ENCODE data around the gene TEKT1. TPM values are rescaled to one million over a fixed set of nuclear protein-coding genes. Genes with fewer than 3 reads are reported as not detected.

The TEKT1 gene
- polyA plus RNA-seq, 1 donor from 2014 or later: 0.06 TPM

DNA sequence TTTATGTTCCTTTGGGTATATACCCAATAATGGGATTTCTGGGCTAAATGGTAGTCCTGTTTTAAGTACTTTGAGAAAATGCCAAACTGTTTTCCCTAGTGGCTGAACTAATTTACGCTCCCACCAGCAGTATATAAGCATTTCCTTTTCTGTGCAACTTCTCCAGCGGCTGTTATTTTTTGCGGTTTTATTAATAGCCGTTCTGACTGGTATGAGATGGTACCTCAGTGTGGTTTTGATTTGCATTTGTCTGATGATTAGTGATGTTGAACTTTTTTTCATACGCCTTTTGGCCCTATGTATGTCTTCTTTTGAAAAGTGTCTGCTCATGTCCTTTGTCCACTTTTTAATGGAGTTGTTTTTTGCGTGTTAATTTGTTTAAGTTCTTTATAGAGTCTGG lies 25.8 kb upstream of the TEKT1 start:
- Histone ChIP-seq H3K4me3 (ENCODE audit: low read length) (no peak overlapping the region), H3F3A (ENCODE audit: insufficient read depth, low read length, poor library complexity, severe bottlenecking) (no peaks in the 10 kb centered on the region), H3K4me2 (ENCODE audit: low read length) (no peak overlapping the region), H3K27ac (ENCODE audit: low read length) (no peak overlapping the region), H3K27me3 (ENCODE audit: insufficient read depth, low read depth, low read length) (no peaks in the 10 kb centered on the region), H3K9me2 (ENCODE audit: insufficient read depth, low read length) (no peaks in the 10 kb centered on the region), H3K79me2 (replicated peaks; ENCODE audit: insufficient read depth, low read length) (no peaks in the 10 kb centered on the region), H3K9me3 (ENCODE audit: low read length) (no peaks in the 10 kb centered on the region), H2AFZ (ENCODE audit: low read depth, low read length) (no peak overlapping the region), H3K36me3 (ENCODE audit: insufficient read depth, low read length) (no peaks in the 10 kb centered on the region), H4K20me1 (ENCODE audit: insufficient read depth) (no peaks in the 10 kb centered on the region), H3K9ac (ENCODE audit: low read length) (no peak overlapping the region)
- TF ChIP-seq, protein P1, sequence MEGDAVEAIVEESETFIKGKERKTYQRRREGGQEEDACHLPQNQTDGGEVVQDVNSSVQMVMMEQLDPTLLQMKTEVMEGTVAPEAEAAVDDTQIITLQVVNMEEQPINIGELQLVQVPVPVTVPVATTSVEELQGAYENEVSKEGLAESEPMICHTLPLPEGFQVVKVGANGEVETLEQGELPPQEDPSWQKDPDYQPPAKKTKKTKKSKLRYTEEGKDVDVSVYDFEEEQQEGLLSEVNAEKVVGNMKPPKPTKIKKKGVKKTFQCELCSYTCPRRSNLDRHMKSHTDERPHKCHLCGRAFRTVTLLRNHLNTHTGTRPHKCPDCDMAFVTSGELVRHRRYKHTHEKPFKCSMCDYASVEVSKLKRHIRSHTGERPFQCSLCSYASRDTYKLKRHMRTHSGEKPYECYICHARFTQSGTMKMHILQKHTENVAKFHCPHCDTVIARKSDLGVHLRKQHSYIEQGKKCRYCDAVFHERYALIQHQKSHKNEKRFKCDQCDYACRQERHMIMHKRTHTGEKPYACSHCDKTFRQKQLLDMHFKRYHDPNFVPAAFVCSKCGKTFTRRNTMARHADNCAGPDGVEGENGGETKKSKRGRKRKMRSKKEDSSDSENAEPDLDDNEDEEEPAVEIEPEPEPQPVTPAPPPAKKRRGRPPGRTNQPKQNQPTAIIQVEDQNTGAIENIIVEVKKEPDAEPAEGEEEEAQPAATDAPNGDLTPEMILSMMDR (IDR thresholded peaks at IDR 0.05; ENCODE audit: poor library complexity, severe bottlenecking): no peak
- TF ChIP-seq MXI1 (conservative IDR thresholded peaks at IDR 0.05; ENCODE audit: poor library complexity, severe bottlenecking) (no peak), RAD21 (conservative IDR thresholded peaks at IDR 0.05) (no peak), EZH2 (IDR thresholded peaks at IDR 0.05; ENCODE audit: borderline replicate concordance, insufficient read depth, low read length, poor library complexity, severe bottlenecking) (no peak), EP300 (conservative IDR thresholded peaks at IDR 0.05; ENCODE audit: poor library complexity, severe bottlenecking) (no peak), POLR2AphosphoS5 (IDR thresholded peaks at IDR 0.05) (no peak), TAF1 (IDR thresholded peaks at IDR 0.05; ENCODE audit: low read depth) (no peak), SMC3 (conservative IDR thresholded peaks at IDR 0.05; ENCODE audit: poor library complexity) (no peak)
- TF ChIP-seq, protein P2, sequence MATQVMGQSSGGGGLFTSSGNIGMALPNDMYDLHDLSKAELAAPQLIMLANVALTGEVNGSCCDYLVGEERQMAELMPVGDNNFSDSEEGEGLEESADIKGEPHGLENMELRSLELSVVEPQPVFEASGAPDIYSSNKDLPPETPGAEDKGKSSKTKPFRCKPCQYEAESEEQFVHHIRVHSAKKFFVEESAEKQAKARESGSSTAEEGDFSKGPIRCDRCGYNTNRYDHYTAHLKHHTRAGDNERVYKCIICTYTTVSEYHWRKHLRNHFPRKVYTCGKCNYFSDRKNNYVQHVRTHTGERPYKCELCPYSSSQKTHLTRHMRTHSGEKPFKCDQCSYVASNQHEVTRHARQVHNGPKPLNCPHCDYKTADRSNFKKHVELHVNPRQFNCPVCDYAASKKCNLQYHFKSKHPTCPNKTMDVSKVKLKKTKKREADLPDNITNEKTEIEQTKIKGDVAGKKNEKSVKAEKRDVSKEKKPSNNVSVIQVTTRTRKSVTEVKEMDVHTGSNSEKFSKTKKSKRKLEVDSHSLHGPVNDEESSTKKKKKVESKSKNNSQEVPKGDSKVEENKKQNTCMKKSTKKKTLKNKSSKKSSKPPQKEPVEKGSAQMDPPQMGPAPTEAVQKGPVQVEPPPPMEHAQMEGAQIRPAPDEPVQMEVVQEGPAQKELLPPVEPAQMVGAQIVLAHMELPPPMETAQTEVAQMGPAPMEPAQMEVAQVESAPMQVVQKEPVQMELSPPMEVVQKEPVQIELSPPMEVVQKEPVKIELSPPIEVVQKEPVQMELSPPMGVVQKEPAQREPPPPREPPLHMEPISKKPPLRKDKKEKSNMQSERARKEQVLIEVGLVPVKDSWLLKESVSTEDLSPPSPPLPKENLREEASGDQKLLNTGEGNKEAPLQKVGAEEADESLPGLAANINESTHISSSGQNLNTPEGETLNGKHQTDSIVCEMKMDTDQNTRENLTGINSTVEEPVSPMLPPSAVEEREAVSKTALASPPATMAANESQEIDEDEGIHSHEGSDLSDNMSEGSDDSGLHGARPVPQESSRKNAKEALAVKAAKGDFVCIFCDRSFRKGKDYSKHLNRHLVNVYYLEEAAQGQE (IDR thresholded peaks at IDR 0.05; ENCODE audit: borderline replicate concordance): no peak

GRCh38 chr17:6856051-6856450 lies 24.5 kb upstream of the TEKT1 start:
- TF ChIP-seq EP300 (conservative IDR thresholded peaks at IDR 0.05; ENCODE audit: poor library complexity, severe bottlenecking): no peak
- TF ChIP-seq SMC3 (conservative IDR thresholded peaks at IDR 0.05; ENCODE audit: poor library complexity): no peak
- no peak for TF ChIP-seq TAF1 (IDR thresholded peaks at IDR 0.05; ENCODE audit: low read depth)
- TF ChIP-seq, protein P2 (IDR thresholded peaks at IDR 0.05; ENCODE audit: borderline replicate concordance): no peak
- TF ChIP-seq, protein P1 (IDR thresholded peaks at IDR 0.05; ENCODE audit: poor library complexity, severe bottlenecking): no peak
- no peak for TF ChIP-seq POLR2AphosphoS5 (IDR thresholded peaks at IDR 0.05)
- no peak for TF ChIP-seq RAD21 (conservative IDR thresholded peaks at IDR 0.05)
- no peak for TF ChIP-seq MXI1 (conservative IDR thresholded peaks at IDR 0.05; ENCODE audit: poor library complexity, severe bottlenecking)
- TF ChIP-seq EZH2 (IDR thresholded peaks at IDR 0.05; ENCODE audit: borderline replicate concordance, insufficient read depth, low read length, poor library complexity, severe bottlenecking): no peak
- H2AFZ ChIP-seq (ENCODE audit: low read depth, low read length): no peak overlapping the region

More at GRCh38 chr17:6856051-6856450, 24.5 kb upstream of the TEKT1 start:
- Histone ChIP-seq H3K36me3 (ENCODE audit: insufficient read depth, low read length) (no peaks in the 10 kb centered on the region), H3F3A (ENCODE audit: insufficient read depth, low read length, poor library complexity, severe bottlenecking) (no peaks in the 10 kb centered on the region), H3K79me2 (replicated peaks; ENCODE audit: insufficient read depth, low read length) (no peaks in the 10 kb centered on the region), H3K27ac (ENCODE audit: low read length) (no peak overlapping the region), H3K9me3 (ENCODE audit: low read length) (no peaks in the 10 kb centered on the region), H3K4me2 (ENCODE audit: low read length) (no peak overlapping the region), H3K4me3 (ENCODE audit: low read length) (no peak overlapping the region), H3K27me3 (ENCODE audit: insufficient read depth, low read depth, low read length) (no peaks in the 10 kb centered on the region), H3K9ac (ENCODE audit: low read length) (no peak overlapping the region), H4K20me1 (ENCODE audit: insufficient read depth) (no peaks in the 10 kb centered on the region), H3K9me2 (ENCODE audit: insufficient read depth, low read length) (no peaks in the 10 kb centered on the region)
